DMS114 treated with DMSO at 0.1 percent for 48 hours (cell line): Measurements from ENCODE around the gene SCN5A.

ENCODE experiments used
- DNase-seq: peaks from one replicate; lab custom pipeline; 2025; ENCODE audit not compliant: unreplicated experiment; lab: John Stamatoyannopoulos, UW

SCN5A gene

DNA sequence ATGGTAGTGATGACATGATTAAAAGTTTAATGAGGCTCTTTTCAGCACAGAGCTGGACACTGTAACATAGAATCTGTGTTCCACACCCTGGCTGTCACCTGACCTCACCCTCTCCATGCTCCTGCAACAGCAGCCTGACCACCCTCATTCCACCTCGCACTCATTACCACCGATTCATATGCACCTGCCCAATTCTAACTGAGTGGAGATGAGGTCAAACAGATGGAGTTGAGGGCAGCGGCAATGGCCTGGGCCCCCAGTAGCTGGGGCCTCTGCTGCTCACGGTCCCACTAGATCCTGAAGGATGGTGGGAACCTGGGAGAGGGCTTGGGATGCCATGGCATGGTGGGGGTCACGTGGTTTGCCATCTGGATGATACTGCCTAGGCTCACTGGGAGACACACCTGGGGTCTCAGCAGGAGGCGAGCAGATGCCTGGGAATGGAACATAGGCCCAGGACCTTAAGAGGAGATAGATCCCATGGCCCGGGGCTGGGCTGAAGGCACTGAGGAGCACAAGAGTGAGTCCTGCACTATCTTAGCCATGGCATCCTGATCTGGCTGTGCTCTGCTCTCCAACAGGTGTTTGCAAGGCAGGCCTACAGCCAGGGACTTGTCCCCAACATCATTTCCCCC lies 1.3 kb downstream of the SCN5A start:
- no peak for DNase-seq

DNA sequence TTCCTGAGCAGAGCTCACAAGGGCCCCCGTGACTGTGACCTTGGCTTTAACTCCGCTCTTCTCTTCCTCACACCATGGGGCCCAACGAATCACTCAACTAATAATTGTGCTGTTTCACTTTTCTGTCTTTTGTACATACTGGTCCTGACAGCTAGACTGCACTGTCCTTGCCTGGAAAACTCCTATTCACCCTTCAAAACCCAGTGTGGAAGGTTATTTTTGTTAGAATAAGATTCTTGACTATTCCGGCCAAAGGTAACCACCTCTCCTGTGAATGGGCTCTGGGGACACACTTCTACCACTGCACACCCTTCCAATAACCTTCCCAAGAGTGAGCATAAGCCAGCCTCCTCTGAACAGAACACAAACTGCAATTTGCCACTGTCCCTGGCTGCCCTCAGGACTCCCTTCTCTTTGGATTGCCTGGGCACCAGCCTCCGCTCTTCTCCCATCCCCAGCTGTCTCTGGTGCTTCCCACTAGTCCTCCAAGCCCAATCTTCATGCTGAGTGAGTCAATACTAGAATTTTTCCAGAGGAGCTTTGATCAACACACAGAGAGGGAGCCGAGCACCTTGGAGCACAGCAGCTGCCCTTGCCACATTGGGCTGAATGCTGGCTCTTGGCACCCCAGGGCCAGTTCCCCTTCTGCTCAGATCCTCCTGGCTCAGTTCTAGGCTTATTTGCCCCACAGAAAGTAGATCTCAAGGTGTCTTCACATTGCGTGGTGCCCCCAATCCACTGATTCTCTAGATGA lies 2.1 kb downstream of the SCN5A start:
- DNase-seq = no peak

DNA sequence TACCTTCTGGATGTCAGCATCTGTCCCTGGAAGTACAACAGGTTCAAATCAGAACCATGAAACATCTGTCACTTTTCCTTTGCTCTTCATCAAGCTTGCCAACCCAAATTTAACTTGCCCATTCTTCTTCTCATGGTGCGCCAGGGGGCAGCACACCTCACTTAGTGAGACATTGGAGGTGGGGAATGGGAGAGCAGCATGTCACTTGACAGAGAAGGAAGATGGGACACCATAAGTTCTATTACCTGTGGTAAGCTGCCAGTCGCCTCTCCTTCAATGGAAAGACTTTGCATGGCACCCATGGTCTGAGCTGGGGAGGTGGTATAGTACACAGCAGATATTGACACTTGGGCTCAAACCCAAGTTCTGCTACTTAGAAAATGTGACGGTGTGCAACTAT lies 2.9 kb downstream of the SCN5A start:
- DNase-seq = no peak

DNA sequence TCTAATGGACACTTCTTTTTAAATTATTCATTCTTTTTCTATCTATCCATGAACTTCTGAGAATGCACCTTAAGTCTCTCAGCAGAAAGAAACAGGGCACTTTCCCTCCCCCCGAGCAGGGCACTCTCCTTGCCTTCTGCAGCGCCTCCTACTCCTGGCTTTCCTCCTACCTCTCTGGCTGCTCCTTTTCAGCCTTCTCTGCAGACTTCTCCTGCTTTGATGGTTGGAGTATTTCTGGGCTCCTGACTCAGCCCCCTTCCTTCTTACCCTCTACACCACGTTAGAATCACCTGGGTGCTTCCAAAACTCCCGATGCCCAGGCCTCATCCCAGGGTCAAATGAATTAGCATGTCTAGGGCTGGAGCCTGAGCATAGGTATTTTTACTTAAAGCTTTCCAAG lies 3.4 kb downstream of the SCN5A start:
- no peak for DNase-seq

DNA sequence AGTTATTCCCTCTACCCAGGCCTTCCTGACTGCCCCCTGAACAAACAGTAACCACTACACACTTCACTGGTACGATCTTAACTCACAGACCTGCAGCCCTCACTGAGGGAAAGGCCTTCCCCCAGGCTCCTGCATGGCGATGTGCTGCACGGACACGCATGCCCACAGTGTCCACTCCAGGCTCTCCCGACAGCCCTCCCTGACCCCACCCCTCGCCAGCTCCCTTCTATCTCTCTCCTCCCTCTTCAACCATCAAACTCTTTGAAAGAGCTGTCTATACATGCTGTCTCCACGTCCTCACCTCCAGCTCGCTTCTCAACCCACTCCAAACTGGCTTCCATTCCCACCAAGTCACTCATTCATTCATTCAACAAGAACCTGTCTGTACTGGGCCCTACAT lies 3.9 kb downstream of the SCN5A start:
- no peak for DNase-seq

DNA sequence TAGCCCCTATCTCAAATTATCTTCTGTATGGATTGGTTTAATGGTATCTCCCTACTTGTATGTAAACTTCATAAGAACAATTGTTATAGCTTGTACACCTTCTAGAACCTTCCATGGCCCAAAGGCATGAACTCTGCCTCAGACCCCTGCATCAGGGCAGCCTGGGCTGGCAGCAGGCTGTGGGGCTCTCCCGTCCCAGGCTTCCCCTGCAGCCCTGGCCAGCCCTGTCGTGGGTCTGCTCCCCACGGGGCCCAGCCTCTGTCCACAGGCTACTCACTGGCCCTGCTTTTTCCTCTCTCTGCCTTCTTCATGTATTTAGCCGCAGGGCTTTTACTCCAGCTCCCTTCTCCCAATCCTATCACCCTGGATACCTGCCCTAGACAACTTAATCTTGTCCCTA lies 4.4 kb downstream of the SCN5A start:
- DNase-seq = no peak

DNA sequence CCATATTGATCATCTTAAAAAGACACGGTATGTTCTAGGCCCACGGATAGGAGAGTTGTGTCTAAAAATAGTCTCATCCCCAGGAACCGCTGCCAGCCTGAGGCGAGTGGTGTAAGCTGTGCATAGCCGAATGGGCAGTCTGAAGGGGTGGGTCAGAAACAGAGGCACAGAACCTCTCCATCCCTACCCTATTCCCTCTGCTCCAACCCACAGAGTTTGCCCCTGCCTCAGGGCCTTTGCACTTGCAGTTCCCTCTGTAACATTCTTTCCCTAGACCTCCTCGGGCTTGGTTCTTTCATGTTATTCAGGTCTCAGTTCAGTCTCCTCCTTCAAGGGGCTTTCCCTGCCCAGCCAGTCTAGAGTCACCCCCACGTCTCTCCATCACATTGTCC lies 4.8 kb downstream of the SCN5A start:
- DNase-seq = no peak

DNA sequence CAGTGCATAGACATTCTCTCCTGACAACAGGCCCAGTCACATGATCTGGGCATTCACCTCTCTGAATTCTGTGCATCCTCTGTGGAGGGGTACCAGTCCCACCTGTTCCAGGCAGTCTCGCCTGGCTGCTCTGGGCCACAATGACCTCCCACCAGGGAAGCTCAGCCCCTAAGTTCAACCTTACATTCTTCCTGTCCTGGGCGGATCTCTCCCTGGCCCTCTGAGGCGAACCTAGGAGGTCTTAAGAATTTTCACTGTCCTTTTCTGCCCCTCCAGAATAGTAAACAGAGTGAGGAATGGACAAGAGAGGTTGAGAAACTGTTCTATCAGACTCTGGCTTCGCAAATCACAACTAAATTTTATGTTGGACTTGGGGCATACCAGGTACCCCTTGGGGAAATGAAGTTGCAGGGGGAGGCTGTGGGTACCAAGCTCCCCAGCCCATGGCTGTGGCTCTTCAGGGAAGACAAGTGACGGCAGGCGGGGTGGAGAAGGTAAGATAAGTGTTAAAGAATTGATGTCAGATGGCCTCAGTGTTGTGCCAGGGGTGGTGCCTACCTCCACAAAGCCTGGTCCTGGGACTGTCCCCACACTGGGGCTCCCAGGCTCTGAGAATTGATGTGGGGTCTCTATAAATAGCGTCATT lies 5.3 kb downstream of the SCN5A start:
- no peak for DNase-seq

DNA sequence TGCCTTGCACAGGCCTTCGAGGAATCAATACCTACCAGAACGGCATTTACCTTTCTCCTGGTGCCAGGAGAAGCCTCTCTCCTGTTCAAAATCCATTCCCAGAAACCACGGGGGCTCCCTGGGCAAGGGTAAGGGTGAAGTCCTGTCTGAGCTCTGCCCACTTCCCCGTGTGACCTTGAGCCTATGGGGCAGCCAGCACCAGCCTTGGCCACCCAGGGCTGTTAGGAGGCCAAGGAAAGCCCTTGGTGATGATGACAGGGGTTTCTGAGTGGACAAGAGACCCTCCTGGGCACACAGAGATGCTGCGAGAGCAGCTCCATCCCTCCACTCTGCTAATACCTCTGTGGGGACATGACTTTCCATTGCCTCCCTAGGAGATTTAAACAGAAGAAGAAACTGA lies 5.9 kb downstream of the SCN5A start:
- no peak for DNase-seq

DNA sequence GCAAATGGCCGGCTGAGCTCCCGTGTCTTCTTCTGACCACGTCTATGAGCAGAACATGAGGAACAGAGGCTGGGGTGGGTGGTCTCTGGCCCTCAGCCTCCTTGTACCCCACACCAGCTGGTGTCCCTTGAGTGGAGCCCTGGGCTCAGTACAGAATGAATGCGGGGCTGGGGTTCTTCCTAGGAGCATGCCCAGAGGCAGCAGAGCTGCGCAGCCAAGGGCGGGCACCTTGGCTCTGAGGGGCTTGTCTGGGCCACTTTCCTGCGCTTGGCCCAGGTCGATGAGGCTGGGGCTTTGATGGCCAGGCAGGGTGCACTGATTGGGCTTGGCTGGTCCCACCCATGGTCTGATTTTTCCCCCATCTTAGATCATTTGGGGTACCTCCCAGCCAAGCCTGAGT lies 6.4 kb downstream of the SCN5A start:
- no peak for DNase-seq

DNA sequence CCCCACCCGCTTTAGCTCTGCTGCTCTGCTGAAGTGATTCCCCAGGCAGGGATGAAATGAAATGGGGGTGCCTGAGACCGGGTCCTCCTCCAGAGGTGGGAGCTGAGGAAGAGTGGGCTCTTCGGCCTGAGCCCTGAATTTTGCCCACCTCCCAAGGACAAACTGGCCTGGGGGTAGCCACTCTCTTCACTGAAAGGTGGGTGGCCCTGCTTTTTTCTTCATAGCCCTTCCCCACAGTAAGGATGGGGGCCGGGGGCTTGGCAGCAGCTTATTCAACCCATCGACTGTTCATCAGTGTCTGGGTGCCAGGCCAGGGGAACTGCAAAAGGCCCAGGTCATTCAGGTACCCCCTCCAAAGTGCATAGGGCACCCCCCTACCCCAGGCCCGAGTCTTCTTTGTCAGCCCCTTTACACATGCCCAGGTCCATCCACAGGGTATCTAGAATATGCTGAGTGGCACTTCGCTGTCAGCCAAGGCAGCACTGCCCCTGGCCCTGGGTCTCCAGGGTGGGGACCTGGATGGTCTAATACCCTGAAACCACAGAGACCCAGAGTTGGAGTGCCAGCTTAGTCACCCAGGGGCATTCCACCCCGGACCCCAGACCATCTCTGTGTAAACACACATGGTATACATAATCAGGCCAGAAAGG lies 7.9 kb downstream of the SCN5A start:
- no peak for DNase-seq

DNA sequence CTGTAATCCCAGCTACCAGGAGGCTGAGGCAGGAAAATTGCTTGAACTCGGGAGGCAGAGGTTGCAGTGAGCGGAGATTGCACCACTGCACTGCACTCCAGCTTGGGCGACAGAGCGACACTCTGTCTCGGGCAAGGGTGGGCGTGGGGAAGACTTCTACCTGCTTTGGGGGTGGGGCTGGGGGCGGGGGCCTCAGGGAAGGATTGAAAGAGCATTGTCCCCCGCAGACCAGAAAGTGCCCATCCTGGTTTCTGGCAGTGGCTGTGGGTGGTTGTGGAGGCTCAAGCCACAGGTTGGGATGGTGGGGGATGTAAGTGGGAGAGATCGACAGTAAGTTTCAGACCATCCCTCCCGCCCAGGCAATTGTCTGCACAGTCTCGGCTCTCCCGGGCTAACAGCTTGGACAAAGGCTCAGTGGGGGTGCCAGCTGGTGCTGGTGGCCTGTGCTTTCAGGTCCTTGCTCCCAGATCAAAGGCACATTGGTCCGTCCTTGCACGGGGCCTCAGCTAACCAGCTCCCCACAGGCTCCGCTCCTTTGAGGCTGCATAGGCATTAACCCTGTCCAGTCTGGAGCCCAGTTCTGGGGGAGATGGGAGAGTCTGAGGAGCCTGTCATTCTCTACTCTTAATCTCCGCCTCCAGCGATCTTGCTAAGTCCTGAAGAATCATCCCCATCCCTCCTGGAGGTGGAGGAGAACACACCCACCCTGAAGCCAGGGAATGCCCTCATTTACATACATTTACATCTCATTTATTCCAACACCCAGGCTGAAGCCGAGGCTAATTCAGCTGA lies 8.6 kb downstream of the SCN5A start:
- no peak for DNase-seq

DNA sequence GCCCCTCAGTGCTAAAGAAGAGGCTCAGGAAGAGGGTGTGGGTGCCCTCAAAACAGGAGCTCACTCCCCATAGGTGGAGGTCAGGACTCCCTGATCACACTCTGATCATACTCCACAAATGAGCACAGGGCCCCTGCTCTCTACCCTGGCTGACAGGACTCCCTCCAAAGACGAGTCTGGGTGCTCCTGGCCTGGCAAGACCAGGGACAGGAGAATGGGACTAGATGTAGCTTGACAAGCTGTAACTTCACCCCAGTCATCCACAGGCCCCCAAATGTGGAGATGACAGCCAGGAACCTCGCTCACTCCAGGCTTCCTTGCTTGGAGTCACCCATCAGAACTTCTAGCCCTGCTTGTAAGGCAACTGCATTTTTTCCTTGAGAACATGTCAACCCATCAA lies 11.1 kb downstream of the SCN5A start:
- no peak for DNase-seq

DNA sequence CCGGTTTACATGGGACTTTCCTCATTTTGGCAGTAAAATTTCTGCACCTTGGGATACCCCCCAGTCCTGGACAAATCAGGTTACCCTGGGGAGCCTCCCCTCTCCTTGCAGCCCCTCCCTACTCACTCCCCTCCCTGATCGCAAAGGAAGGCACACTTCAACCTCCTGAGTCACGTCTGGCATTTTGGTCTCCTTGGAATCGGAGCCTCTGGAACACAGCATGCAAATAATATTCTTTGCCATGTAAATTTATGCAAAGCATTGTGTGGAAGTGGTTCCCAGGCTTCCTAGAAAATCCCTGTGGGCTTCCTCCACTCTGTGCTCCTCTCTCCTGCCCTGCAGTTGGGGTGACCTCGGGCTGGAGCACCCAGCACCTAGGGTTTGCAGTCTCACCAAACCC lies 11.6 kb downstream of the SCN5A start:
- DNase-seq = no peak

DNA sequence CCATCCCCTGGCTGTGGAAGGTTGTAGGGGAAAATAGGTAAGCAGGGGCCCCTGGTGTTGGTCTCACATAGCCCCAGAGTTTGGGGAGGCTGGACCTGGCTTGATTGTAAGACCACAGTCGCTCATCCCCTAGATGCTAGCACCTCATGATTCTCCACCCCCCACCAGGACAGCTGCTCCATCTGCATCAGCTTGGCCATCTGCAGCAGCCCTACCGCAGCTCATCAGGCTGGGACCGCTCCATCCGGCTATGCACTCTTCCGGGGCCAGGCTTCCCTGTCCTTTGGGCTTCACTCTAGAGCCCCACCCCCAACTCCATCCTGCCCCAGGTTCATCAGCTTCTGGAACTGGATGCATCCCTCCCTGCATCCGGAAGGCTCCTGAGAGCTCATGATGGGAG lies 12.6 kb downstream of the SCN5A start:
- no peak for DNase-seq

DNA sequence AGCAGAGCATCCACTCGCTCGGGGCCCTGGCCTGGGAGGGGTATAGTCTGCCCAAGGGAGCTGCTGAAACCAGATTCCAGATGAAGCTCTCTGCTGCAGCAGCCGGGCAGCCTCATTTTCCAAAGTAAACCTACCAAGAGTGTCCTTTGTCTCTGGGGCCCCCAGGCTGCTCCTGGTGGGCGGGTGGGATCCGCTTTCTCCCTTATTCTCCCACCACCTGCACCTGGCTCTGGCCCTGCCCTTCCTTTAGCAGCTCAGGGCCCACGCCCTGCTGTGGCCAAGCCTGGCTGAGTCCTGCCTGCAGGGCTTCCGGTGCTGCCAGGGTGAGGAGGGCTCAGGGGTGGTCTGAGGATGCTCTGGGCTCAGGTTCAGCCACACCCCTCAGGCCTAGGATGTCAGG lies 13.0 kb downstream of the SCN5A start:
- no peak for DNase-seq

DNA sequence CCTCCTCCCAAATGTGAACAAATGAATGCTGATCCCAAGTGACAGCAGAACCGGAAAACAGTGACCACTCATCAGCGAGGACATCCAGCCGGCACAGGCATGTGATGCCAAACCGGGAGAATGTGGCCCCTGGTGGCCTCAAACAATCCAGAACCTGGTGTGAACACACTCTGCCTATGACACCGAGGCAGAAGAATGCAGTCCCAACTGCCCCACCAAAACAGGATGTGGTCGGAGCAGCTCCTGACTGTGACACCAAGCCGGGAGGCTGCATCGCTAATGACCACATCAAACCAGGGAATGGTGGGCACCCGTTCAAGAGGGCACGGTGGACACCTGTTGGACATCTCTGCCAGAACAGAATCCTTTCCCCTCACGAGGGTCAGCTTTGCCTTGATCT lies 15.4 kb downstream of the SCN5A start:
- no peak for DNase-seq

DNA sequence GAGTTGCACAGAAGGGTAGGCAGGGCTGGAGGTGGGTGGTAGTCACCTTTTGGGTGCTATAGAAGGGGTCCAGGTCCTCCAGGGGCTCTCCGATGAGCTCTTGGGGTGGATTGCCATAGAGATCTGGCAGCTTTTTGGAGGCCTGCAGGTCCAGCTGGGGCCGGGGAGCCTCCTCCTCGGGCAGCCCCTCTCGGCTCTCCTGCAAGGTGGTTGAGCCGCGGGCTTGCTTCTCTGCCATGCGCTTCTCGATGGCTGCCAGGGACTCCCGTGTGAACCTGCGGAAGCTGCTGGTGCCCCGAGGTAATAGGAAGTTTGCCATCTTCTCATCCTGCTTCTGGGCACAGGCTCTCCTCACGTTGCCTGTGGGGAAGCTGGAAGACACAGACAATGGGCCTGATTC lies 16.5 kb downstream of the SCN5A start:
- no peak for DNase-seq

DNA sequence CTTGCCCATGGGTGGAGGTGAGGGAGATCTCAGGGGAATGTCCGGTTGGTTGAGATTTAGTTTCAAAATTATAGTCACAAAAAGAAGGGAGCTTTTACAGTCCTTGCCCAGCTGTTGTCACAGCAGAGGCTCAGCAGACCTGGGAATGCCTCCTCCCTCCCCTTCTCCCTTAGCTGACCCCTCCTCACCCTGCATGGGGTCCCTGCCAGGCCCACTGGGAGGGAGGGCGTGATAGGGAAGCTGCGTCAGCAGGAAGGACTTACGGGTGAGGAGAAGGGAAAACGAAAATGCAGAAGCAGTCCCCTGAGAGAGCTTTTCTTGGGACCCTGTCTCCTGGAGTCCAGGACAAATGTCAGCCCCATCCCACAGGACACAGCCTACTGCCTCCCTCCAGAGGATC lies 18.9 kb downstream of the SCN5A start:
- no peak for DNase-seq

DNA sequence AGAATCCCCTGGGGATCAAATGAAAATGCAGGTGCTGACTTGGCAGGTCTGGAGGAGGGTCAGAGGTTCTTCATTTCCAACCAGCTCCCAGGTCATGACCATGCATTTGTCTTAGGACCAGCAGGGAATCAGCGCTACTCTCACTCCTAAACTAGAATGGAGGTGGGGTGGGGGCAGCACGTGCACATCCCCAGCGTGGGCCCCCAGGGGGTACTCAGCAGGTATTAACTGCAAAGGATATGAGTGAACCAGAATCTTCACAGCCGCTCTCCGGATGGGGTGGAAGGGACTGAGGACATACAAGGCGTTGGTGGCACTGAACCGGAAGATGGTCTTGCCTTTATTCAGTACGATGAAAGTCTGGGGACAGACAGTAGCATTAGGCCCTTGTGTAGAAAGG lies 19.4 kb downstream of the SCN5A start:
- no peak for DNase-seq

DNA sequence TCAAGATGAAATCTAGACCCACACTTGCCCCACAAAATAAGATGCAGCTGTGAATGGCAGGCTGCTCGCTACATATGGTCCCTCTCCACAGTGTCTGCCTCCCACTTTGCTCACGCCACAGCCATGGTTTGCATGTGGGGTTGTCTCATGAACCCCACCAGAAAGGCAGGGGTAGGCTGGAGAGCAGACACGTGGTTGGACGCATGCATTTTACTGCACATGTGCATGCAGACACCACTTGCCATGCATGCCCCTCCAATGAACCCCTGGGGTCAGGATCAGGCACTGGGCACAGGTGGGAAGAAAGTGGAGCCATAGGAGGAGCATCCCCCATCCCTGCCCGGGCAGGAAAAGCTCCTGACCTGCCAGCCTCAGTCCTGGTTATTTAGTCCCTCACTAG lies 20.7 kb downstream of the SCN5A start:
- DNase-seq = no peak
